GM12873 (cell line): ENCODE results near the gene R3HCC1L.

Experiments used
- CTCF ChIP-seq: IDR thresholded peaks from 2 replicates; pipeline ENCODE4 v1.5.1; 2012; ENCODE audit warnings: low read depth, mild to moderate bottlenecking, moderate library complexity, low read length, control low read depth; ENCODE audit not compliant: insufficient read depth; ENCODE audit errors: missing control alignments

Gene R3HCC1L

GRCh38 chr10:98264378-98265065 lies 130.1 kb downstream of the R3HCC1L start:
- TF ChIP-seq CTCF = no peak

- TF ChIP-seq CTCF = no peak
Observed at GRCh38 chr10:98265403-98266378, 131.2 kb downstream of the R3HCC1L start.

- no peak for TF ChIP-seq CTCF
Observed at GRCh38 chr10:98266647-98267046, 132.2 kb downstream of the R3HCC1L start.

GRCh38 chr10:98267069-98267893 lies 132.8 kb downstream of the R3HCC1L start:
- no peak for TF ChIP-seq CTCF

GRCh38 chr10:98267894-98268693 lies 133.6 kb downstream of the R3HCC1L start, which contains the start of gene LOXL4:
LOXL4 (minus strand) TSS chr10:98268194; CDS start chr10:98263019, 5,175 bp downstream.
- TF ChIP-seq CTCF = no peak

- no peak for TF ChIP-seq CTCF
Observed at GRCh38 chr10:98268694-98269431, 134.4 kb downstream of the R3HCC1L start.
